MM.1S (cell line): Measurements from ENCODE around the gene RB1.

Experiments
- DNase-seq: peaks from one replicate; pipeline ENCODE4 v3.0.0-alpha.2; 2015
- H2AFZ ChIP-seq: fragments of 300-600 bp; sonication (generic); 2 replicates; pipeline ENCODE4 v1.6.0; 2016; ENCODE audit warnings: antibody characterized with exemption, low read length
- H3F3A ChIP-seq: fragments of 300-600 bp; sonication (generic); 2 replicates; pipeline ENCODE4 v1.6.1; 2016; ENCODE audit warnings: mild to moderate bottlenecking, antibody characterized with exemption, low read length, moderate library complexity, mixed read lengths; ENCODE audit not compliant: insufficient read depth
- H3K27ac ChIP-seq: fragments of 300-600 bp; sonication (generic); 2 replicates; pipeline ENCODE4 v1.5.1; 2016; ENCODE audit warnings: mild to moderate bottlenecking, low read length
- H3K27me3 ChIP-seq: fragments of 300-600 bp; sonication (generic); replicated peaks from 2 replicates; pipeline ENCODE4 v1.6.0; 2016; ENCODE audit warnings: low read length; ENCODE audit not compliant: insufficient read depth
- H3K36me3 ChIP-seq: fragments of 300-600 bp; sonication (generic); replicated peaks from 2 replicates; pipeline ENCODE4 v1.6.1; 2016; ENCODE audit warnings: mild to moderate bottlenecking, low read length, mixed read lengths; ENCODE audit not compliant: insufficient read depth
- H3K4me1 ChIP-seq: fragments of 300-600 bp; sonication (generic); 2 replicates; pipeline ENCODE4 v1.6.1; 2016; ENCODE audit warnings: low read length, mixed read lengths
- H3K4me2 ChIP-seq: fragments of 300-600 bp; sonication (generic); 2 replicates; pipeline ENCODE4 v1.6.0; 2016; ENCODE audit warnings: low read depth, low read length
- H3K4me3 ChIP-seq: fragments of 300-600 bp; sonication (generic); 2 replicates; pipeline ENCODE4 v1.5.1; 2016; ENCODE audit warnings: low read length, mixed read lengths
- H3K79me2 ChIP-seq: fragments of 300-600 bp; sonication (generic); 2 replicates; pipeline ENCODE4 v1.6.1; 2016; ENCODE audit warnings: mixed run types, low read length, mixed read lengths
- H3K9ac ChIP-seq: fragments of 300-600 bp; sonication (generic); 2 replicates; pipeline ENCODE4 v1.6.1; 2016; ENCODE audit warnings: low read length, mixed read lengths
- H3K9me2 ChIP-seq: fragments of 300-600 bp; sonication (generic); replicated peaks from 2 replicates; pipeline ENCODE4 v1.6.1; 2016; ENCODE audit warnings: mild to moderate bottlenecking, low read length, mixed read lengths; ENCODE audit not compliant: insufficient read depth
- H3K9me3 ChIP-seq: fragments of 300-600 bp; sonication (generic); replicated peaks from 2 replicates; pipeline ENCODE4 v1.6.1; 2016; ENCODE audit warnings: mild to moderate bottlenecking, low read length, mixed read lengths; ENCODE audit not compliant: insufficient read depth
- H4K20me1 ChIP-seq: fragments of 300-600 bp; sonication (generic); 2 replicates; pipeline ENCODE4 v1.6.1; 2016; ENCODE audit warnings: mild to moderate bottlenecking, low read length, moderate library complexity, mixed read lengths; ENCODE audit not compliant: insufficient read depth
- CTCF ChIP-seq: fragments of 300-600 bp; sonication (generic); IDR thresholded peaks from 2 replicates; pipeline ENCODE4 v1.5.1; 2016; ENCODE audit warnings: antibody characterized with exemption, low read length, mixed read lengths
- EZH2 ChIP-seq: fragments of 300-600 bp; sonication (generic); optimal IDR thresholded peaks from 2 replicates; pipeline ENCODE3; 2017; ENCODE audit warnings: low read depth, mild to moderate bottlenecking, antibody characterized with exemption, low read length, mixed read lengths
- EZH2phosphoT487 ChIP-seq: fragments of 300-600 bp; sonication (generic); IDR thresholded peaks from 2 replicates; pipeline ENCODE4 v1.6.1; 2018; ENCODE audit warnings: antibody characterized with exemption, low read length

Gene RB1

GRCh38 chr13:48429036-48429435 lies 125.5 kb downstream of the RB1 start:
- Histone ChIP-seq H3F3A (no peaks in the 10 kb centered on the region), H3K27ac (no peak overlapping the region), H3K4me3 (no peak overlapping the region), H3K9me3 (no peaks in the 10 kb centered on the region), H3K27me3 (no peaks in the 10 kb centered on the region), H3K9me2 (no peaks in the 10 kb centered on the region), H3K9ac (no peak overlapping the region), H2AFZ (no peak overlapping the region), H3K79me2 (no peaks in the 10 kb centered on the region), H3K4me1 (no peaks in the 10 kb centered on the region), H3K4me2 (no peak overlapping the region), H4K20me1 (no peaks in the 10 kb centered on the region), H3K36me3 (no peaks in the 10 kb centered on the region)
- no peak for DNase-seq
- no peak for TF ChIP-seq EZH2
- no peak for TF ChIP-seq EZH2phosphoT487
- TF ChIP-seq CTCF, result no peak

GRCh38 chr13:48429886-48430285 lies 126.3 kb downstream of the RB1 start:
- no peaks in the 10 kb centered on the region for H3K27me3 ChIP-seq
- no peaks in the 10 kb centered on the region for H3K9me2 ChIP-seq
- peak overlapping the region; percentile 37; the same call in 1 of the 2 replicates for H3K4me2 ChIP-seq
- H3K9me3 ChIP-seq, result no peaks in the 10 kb centered on the region
- H3K36me3 ChIP-seq, result no peaks in the 10 kb centered on the region
- H3F3A ChIP-seq, result no peaks in the 10 kb centered on the region
- no peaks in the 10 kb centered on the region for H3K4me1 ChIP-seq
- H2AFZ ChIP-seq, result no peak overlapping the region
- H3K79me2 ChIP-seq, result no peaks in the 10 kb centered on the region
- H3K4me3 ChIP-seq, result no peak overlapping the region
- no peaks in the 10 kb centered on the region for H4K20me1 ChIP-seq
- H3K9ac ChIP-seq, result no peak overlapping the region
- no peak overlapping the region for H3K27ac ChIP-seq
- DNase-seq, result peak; percentile 42
- TF ChIP-seq EZH2phosphoT487 (no peak), CTCF (no peak), EZH2 (no peak)

- Histone ChIP-seq H3K27ac (no peak overlapping the region), H3K9me2 (no peaks in the 10 kb centered on the region), H3F3A (no peaks in the 10 kb centered on the region), H3K27me3 (no peaks in the 10 kb centered on the region), H3K4me2 (no peak overlapping the region), H3K4me1 (no peaks in the 10 kb centered on the region), H3K9ac (no peak overlapping the region), H3K9me3 (no peaks in the 10 kb centered on the region), H3K79me2 (no peaks in the 10 kb centered on the region), H3K36me3 (no peaks in the 10 kb centered on the region), H4K20me1 (no peaks in the 10 kb centered on the region), H3K4me3 (no peak overlapping the region), H2AFZ (no peak overlapping the region)
- DNase-seq, result no peak
- TF ChIP-seq EZH2, result no peak
- TF ChIP-seq CTCF, result no peak
- no peak for TF ChIP-seq EZH2phosphoT487
Measured at GRCh38 chr13:48431431-48431830, 127.9 kb downstream of the RB1 start.
